DMS153 treated with DMSO at 0.1 percent for 48 hours (cell line): Measurements from ENCODE around the gene MAK.
"Not testable (repeated sequence)": the region's sequence is repeated elsewhere in the genome, so short reads cannot be mapped to it uniquely, and the experiment has no call there.

Experiments
- DNase-seq: peaks from one replicate; lab custom pipeline; 2025; ENCODE audit not compliant: unreplicated experiment; lab: John Stamatoyannopoulos, UW

MAK gene, protein sequence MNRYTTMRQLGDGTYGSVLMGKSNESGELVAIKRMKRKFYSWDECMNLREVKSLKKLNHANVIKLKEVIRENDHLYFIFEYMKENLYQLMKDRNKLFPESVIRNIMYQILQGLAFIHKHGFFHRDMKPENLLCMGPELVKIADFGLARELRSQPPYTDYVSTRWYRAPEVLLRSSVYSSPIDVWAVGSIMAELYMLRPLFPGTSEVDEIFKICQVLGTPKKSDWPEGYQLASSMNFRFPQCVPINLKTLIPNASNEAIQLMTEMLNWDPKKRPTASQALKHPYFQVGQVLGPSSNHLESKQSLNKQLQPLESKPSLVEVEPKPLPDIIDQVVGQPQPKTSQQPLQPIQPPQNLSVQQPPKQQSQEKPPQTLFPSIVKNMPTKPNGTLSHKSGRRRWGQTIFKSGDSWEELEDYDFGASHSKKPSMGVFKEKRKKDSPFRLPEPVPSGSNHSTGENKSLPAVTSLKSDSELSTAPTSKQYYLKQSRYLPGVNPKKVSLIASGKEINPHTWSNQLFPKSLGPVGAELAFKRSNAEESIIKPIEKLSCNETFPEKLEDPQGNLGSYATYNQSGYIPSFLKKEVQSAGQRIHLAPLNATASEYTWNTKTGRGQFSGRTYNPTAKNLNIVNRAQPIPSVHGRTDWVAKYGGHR

DNA sequence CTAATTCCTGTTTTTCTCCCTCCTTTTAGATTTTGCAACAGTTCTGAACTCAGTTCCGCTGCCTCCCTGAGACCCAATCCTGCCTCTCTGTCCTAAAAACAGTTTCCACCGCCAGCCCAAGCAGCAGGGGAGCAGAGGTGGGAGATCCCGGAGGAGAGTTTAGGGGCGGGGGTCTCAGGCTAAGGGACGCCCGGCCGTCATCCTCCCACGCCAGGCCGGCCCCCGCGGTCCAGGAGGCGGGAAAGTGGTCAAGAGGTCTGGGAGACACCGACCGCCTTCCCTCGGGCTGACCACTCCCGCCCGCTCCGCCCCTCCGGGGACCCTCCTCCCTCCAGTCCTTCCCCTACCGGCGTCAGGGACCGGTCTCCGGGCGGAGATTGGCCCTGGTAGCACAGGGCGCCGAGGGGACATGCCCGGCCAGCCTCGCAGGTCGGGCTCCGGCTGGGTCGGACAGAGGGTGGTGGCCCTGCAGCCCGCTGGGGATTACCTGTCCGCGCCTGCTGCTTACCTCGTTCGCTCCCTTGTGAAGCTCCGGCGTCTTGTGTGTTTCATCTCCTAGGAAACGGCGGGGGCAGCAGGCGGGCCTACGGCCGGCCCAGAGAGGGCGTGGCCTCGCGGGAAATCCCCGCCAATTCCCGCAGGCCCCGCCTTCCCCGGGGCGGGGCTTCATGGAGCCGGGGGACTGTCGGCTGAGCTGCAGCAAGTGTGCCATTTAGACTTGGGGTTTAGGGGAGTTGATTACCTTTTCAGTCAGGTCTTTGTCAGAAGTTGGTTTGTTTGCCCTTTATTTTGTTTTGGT is at the start of gene MAK:
TSS of gene MAK (minus strand) at position 545 of the 799 bp plus-strand sequence. CDS start 7,891 bp downstream, outside the sequence.
- peak; percentile 53 for DNase-seq

DNA sequence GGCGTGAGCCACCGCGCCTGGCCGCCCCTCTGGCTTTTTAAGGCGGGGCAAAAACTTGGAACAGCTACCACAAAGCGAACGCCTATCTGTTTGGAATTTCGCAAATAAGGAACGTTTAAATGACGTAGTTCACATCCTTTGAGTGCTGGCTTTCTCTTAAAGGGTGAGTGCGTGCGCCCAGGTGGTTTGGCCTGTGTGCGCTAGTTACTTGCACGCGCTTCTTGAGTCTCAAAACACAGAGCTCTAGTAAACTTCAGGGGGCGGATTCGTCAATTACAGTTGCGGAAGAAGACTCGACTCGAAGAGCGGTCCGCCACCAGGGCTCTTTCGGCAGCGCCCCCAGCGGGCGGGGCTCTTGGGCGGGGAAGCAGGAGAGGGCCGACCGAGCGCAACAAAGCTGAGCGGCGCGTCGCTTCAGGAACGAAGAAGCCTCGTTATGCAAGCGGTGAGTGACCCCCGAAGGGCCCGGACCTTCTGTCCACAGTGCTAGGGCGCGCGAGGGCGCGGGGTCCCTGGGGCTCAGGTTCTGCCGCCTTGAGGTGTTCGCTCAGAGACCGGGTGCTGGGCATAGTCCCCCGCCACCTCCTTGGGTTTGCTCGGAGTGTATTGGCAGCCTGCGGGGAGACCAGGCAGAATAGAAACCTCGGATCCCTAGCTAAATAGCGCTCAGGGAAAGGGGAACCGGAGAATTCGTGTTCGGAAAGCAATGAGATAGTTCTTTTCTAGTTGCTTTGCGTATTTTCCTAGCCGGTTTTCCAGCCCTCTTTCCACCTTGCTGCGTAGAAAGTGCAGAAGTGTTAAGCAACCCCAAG is 48.6 kb upstream of the MAK start, which contains the start of gene SYCP2L:
TSS of gene SYCP2L (plus strand) at position 362 of the 812 bp plus-strand sequence. CDS start at position 437, 75 bp downstream.
- DNase-seq, result peak; percentile 1

DNA sequence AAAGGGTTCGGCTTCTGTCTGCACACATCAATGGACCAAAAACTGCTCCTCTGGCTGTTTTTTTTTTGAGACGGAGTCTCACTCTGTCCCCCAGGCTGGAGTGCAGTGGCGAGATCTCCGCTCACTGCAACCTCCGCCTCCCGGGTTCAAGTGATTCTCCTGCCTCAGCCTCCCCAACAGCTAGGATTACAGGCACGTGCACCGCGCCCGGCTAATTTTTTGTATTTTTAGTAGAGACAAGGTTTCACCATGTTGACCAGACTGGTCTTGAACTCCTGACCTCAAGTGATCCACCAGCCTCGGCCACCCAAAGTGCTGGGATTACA is 48.0 kb upstream of the MAK start:
- DNase-seq, result not testable (repeated sequence)

DNA sequence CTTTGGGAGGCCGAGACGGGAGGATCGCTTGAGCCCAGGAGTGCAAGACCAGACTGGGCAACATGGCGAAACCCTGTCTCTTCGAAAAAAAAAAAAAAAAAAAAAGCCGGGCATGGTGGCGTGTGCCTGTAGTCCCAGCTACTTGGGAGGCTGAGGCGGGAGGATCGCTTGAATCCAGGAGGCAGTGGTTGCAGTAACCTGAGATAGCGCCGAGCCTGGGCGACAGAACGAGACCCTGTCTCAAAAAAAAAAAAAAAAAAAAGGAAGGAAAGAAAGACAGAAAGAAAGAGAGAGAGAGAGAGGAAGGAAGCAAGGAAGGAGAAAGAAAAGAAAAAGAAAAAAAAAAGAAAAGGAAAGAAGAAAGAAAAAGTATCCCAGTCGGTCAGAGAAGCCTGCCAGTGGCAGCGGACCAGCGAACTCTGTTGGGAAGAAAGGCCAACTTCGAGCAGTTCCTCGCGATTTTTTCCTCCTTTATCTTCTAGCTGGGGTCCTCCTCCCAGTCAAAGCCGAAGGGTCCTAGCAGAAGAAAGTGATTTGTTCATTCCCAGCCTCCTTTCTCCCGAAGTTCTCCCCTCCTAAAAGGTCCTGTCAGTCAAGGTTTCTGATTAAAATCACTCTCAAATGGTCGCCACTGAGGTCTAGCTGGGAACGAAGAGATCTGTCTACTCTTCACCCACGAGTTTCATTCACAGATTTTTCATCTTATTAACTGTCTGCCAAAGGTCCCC is 46.1 kb upstream of the MAK start:
- DNase-seq, result no peak

DNA sequence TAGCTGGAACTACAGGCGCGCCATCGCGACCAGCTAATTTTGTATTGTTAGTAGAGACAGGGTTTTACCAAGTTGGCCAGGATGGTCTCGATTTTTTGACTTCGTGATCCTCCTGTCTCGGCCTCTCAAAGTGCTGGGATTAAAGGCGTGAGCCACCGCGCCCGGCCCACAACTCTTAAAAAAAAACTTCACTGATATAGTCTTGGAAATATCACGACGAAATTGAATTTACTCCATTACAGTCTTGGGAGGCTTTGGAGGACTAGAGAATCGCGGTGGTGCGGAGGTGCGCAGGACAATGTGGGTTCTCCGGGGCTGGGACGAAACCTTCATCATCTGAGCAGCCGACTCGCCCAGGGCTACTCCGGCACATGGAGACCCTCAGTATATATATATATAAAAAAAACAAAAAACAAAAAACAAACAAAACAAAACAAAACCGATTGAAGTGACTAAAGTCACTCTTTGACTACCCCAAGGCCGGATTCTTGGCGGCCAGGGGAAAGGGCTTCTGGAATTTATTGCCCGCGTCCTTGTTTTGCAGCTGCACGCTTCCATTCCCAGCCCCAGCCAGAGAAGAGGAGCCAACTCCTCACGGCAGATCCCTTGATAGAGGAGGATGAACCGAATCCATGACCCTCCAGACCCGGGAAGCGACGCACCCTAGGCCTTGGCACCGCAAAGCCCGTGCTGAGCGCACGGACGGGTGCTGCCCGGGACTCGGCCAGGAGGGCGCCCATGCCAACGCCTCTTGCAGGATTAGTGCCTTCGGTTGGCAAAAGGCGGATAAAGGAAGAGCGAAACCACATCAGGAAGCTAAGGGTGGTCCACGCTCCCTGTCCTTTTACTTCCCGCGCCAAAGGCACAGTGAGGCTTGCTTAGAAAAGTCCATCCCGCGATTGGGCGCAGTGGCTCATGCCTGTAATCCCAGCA is 45.2 kb upstream of the MAK start:
- DNase-seq, result no peak

DNA sequence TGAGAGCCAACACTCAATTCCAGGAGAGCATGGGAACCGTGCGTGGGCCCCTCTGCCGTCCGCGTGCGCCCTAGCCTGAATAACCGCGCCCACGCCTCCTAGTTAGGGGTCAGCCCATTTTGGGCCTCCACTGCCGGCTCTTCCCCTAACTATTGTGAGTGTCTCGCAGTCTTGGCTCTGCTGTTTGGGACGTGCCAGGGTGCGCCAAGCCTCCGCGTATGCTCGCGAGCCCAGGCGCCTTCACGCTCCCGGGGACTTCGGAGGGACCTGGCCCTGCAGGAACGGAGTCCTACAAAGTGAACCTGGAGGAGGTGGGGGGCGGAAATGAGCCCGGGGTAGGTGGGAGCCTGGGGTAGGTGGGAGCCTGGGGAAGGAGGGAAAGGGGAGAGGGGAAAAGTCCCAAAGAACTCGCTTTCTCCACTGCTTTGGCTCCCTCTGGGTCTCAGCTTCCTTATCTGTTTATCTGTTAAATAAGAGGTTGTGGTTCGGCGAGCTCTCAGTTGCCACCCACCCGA is 44.4 kb upstream of the MAK start:
- no peak for DNase-seq

DNA sequence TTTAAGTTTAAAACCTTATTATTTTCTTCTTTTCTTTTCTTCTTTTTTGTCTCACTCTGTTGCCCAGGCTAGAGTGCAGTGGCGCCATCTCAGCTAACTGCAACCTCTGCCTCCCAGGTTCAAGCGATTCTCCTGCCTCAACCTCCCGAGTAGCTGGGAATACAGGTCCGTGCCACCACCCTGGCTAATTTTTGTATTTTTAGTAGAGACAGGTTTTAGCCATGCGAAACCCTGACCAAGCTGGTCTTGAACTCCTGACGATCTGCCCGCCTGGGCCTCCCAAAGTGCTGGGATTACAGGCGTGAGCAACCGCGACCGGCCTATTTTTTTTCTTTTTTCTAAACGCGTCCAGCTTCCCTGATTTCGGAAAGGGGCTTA is 43.9 kb upstream of the MAK start:
- not testable (repeated sequence) for DNase-seq

DNA sequence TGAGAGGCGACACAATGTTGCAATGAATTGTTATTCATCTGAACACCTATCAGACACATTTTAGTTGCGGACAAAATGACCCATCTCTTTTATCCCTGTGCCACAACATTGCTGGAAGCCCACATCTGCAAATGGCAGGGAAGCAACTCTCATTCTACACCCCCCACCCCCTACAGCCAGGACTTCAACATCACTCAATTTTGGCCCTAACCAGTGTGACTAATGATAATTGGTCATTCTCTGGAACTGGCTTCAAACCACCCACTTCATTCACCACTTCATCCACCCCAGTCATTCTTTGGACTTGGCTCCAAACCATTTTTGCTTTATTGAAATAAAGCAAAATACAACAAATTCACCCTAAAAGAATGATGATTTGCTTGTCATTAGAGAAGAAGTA is 42.0 kb upstream of the MAK start:
- no peak for DNase-seq

DNA sequence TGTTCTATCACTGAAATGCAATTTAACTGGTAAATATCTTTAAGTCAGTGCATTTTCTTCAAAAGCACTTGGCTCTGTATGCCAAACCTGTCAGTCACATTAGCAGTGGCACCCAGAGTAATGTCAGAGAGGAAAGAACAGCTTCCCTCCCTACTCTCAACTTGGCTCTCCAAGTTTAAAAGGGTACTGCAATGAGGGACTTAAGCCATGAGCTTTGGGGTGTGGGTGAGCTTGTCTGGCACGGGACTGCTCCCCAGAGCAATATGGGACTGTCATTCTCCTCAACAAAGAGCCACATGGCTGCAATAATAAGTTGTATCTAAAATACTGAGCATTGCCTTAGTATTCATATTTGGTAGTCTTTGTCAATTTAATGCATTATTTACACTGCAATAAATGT is 39.5 kb upstream of the MAK start:
- no peak for DNase-seq

DNA sequence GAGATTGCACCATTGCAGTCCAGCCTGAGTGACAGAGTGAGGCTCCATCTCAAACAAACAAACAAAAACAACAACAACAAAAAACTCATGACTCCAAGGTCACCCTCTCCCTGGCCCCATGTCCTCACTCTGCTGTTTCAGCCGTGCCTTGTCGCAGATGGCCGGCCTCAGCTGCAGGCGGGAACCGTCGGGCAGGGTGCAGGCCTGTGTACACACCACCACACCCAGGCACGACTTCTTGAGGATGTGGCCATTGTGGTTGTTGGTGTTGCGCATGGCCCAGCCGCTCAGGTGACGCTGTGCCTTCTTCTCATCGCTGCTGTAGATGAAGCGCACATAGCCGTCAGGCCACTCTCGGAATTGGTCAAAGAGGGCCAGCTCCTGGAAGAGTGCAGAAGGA is 38.7 kb upstream of the MAK start:
- no peak for DNase-seq

DNA sequence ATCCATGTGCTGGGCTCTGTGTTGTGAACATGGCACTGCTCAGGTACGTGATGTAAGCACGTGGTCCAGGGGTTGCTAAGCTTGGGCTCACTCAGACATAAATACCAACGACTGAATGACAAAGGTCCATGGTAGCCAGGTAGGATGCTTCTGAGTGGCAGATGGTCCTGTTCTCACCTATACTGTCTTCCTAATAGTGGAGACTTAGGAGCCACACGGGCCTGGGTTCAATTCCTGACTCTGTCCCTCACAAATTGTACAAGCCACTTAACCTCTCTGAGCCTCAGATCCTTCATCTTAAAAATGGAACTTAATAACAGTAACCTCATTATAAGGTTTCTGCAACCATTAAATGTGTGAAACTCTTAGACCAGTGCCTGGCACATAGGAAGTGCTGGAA is 36.7 kb upstream of the MAK start:
- DNase-seq, result no peak

DNA sequence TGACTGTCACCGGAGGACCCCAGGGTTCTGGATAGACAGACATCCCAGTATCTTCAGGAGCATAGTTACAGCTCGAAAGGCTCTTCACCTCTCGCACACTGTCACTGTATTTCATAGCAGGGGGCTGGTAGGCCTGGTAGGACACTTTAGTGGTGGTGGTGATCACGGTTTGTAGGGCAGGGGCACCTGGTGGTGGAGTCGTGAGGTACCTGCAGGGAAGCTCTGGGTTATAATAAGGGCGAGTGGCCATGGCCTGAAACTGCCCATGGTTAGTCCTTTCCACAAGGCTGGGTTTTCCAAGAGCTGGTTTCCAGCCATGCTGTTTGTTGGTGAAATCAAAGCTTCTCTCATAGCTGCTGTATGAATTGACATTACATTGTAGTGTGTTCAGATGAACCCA is 35.9 kb upstream of the MAK start:
- no peak for DNase-seq

DNA sequence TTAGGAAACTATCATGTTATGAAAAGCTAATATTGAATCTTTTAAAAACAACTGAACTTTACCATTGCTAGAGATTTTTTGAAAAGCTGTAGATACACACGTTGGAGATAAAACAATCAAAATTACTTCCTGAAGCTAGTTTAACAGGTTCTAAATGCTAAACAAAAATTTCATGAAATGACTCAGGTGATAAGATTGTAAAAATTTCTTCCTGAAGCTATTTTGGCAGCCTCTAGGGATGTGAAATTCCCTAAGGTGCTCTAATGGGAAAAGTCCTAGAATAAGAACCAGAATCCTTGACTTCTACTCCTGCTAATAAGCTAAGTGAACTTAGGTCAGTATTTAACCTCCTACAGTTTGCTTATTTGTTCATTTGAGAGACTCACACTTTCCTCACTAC is 35.0 kb upstream of the MAK start:
- DNase-seq, result no peak

DNA sequence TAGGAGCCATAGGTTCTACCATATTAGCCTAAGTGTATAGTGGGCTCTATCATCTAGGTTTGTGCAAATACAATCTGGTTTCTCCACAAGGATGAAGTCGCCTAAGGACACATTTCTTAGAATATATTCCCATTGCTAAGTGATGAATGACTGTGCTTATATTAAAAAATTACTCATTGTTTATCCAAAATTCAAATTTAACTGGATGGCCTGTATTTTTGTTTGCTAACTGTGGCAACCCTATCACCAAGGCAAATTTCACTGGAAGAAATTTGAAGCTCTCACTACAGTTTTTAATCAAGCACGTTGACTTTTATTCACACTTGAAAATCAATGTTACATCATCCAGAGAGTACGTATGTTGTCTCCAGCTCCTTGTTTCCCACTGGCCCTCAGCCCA is 29.6 kb upstream of the MAK start:
- no peak for DNase-seq

DNA sequence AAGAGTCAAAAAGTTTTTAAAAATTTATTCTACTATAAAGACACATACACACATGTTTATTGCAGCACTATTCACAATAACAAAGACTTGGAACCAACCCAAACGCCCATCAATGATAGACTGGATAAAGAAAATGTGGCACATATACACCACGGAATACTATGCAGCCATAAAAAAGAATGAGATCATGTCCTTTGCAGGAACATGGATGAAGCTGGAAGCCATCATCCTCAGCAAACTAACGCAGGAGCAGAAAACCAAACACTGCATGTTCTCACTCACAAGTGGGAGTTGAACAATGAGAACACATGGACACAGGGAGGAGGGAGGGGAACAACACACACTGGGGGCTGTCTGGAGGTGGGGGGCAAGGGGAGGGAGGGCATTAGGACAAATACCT is 28.4 kb upstream of the MAK start:
- not testable (repeated sequence) for DNase-seq

DNA sequence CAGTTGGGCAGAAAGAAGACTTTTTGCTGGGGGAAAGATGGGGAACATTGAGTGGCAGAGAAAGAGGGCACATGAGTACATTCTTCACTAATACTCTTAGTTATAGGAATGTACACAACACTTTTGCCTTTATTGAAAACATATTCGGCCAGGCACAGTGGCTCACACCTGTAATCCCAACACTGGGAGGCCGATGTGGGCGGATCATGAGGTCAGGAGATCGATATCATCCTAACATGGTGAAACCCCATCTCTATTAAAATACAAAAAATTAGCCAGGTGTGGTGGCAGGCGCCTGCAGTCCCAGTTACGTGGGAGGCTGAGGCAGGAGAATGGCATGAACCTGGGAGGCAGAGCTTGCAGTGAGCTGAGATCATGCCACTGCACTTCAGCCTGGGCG is 24.7 kb upstream of the MAK start:
- not testable (repeated sequence) for DNase-seq

DNA sequence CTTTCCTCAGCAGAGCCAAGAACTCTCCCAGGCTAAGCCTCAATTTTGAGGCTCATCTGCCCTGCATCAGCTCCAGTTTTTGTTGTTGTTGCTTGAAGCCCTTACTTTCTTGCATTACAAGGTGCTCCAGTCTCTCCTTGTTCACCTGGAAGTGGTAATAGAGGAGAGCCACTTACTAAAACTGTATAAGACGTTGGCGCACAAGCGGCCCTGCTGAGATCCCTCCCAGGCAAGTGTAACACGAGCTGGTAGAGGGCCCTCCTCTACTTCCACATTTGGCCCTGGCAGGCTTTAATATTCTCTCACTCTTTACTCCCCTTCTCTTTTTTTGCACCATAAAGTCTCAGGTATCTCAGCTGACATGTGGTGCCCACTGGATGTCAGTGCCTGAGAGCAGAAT is 24.0 kb upstream of the MAK start:
- no peak for DNase-seq

DNA sequence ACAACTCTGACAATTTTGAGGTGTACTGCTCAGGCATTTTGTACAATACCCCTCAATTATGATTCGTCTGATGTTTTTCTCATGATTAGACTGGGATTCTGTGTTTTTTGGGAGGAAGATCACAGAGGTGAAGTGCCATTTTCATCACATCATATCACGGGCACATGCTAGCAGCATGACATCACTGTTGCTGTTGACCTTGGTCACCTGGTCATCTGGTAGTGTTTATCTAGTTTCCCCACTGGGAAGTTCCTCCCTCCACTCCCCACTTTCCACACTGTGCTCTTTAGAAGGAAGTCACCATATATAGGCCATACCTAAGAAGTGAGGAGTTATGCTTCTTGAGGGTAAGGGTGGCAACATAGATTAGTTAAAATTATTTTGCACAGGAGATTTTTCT is 22.7 kb upstream of the MAK start:
- DNase-seq, result no peak

DNA sequence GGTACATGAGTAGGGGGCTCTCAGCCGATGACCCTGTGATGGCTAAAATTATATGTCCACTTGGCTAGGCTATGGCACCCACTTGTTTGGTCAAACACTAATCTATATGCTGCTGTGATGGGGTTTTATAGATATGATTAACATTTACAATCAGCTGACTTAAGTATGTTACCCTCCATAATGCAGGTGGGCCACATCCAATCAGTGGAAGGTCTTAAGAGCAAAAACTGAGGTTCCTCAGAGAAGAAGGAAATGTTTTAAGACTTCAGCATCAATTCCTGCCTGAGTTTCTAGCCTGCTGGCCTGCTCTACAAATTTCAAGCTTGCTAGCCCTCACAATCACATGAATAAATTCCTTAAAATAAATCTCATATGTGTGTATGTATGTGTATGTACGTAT is 18.9 kb upstream of the MAK start:
- DNase-seq, result no peak
